Thoracic aorta (tissue), 2 donors: Measurements from ENCODE around the gene DPH1. TPM values are rescaled to one million over a fixed set of nuclear protein-coding genes. Genes with fewer than 3 reads are reported as not detected.

Experiments
- ATAC-seq: fragments of 150-250 bp; one replicate; pipeline ENCODE4 v1.8.0; 2017; ENCODE audit warnings: low read depth; ENCODE audit not compliant: insufficient number of reproducible peaks, low FRiP score
- DNase-seq: peaks from one replicate; pipeline ENCODE4 v3.0.0-alpha.2; 2020; ENCODE audit warnings: low spot score
- H3K27ac ChIP-seq, 2 donors: fragments of 200-600 bp; sonication (generic); 1 replicate in 1 of 2; 2 replicates in 1 of 2; pipeline ENCODE4 v1.5.1; 2016; ENCODE audit warnings: mild to moderate bottlenecking in 2 of 2, moderate library complexity in 2 of 2
- H3K27me3 ChIP-seq: fragments of 200-600 bp; sonication (generic); replicated peaks from 2 replicates; pipeline ENCODE4 v1.6.0; 2016; ENCODE audit warnings: mild to moderate bottlenecking; ENCODE audit not compliant: insufficient read depth
- H3K36me3 ChIP-seq: fragments of 200-600 bp; sonication (generic); one replicate; pipeline ENCODE4 v1.5.1; 2016
- H3K4me1 ChIP-seq, 2 donors: fragments of 200-600 bp; sonication (generic); 1 replicate in 1 of 2; 2 replicates in 1 of 2; pipeline versions ENCODE4 v1.5.1 to v1.6.0; 2016; ENCODE audit warnings: low read depth in 2 of 2, mild to moderate bottlenecking in 1 of 2; ENCODE audit not compliant: control insufficient read depth in 1 of 2
- H3K4me3 ChIP-seq: fragments of 200-600 bp; sonication (generic); 2 replicates; pipeline ENCODE4 v1.5.1; 2016; ENCODE audit warnings: mild to moderate bottlenecking
- H3K9me3 ChIP-seq: fragments of 200-600 bp; sonication (generic); 2 replicates; pipeline ENCODE4 v1.5.1; 2016
- CTCF ChIP-seq: fragments of 200-600 bp; sonication (generic); IDR thresholded peaks from one replicate; pipeline ENCODE4 v1.5.1; 2019; ENCODE audit warnings: antibody characterized with exemption
- total RNA-seq, 2 donors: library from RNA; depleted of rRNA; stranded (reverse); fragments of >200 nt; gene quantifications; one replicate each; pipeline versions ENCODE4 v1.1.0 to v1.2.3, GENCODE V29; 2016

Gene DPH1
- total RNA-seq, 2 donors from 2014 or later: 46.0 to 61.1 TPM

GRCh38 chr17:2054512-2055291 is 24.7 kb downstream of the DPH1 start, which contains the start of gene HIC1:
Gene HIC1 (plus strand): TSS chr17:2055103. CDS start chr17:2056691, 1,588 bp downstream.
- Histone ChIP-seq H3K27ac (peak within 1 kb of the TSS; percentile 50 to 61), H3K4me1 (peaks cover 24 to 36% of the 10 kb centered on the region in 2 donors), H3K4me3 (peak within 1 kb of the TSS; percentile 82), H3K9me3 (no peaks in the 10 kb centered on the region), H3K27me3 (no peaks in the 10 kb centered on the region), H3K36me3 (no peaks in the 10 kb centered on the region)
- ATAC-seq: no peak
- no peak for DNase-seq
- TF ChIP-seq CTCF: peak; percentile 98

GRCh38 chr17:2055292-2056205 is 25.6 kb downstream of the DPH1 start:
- DNase-seq (no peak), ATAC-seq (no peak)
- Histone ChIP-seq H3K27ac (peak overlapping the region; percentile 50 to 61), H3K4me3 (peak overlapping the region; percentile 82), H3K27me3 (no peaks in the 10 kb centered on the region), H3K4me1 (peaks cover 21 to 32% of the 10 kb centered on the region in 2 donors), H3K36me3 (no peaks in the 10 kb centered on the region), H3K9me3 (no peaks in the 10 kb centered on the region)
- TF ChIP-seq CTCF: no peak

- Histone ChIP-seq H3K4me1 (peaks cover 12 to 23% of the 10 kb centered on the region in 2 donors), H3K36me3 (peaks cover 5% of the 10 kb centered on the region), H3K4me3 (peak overlapping the region; percentile 82), H3K9me3 (no peaks in the 10 kb centered on the region), H3K27ac (peak overlapping the region in 1 of 2 donors; percentile 20), H3K27me3 (no peaks in the 10 kb centered on the region)
- ATAC-seq: no peak
- TF ChIP-seq CTCF: no peak
- no peak for DNase-seq
Observed at GRCh38 chr17:2056206-2057174, 26.5 kb downstream of the DPH1 start.

GRCh38 chr17:2057175-2057759 is 27.3 kb downstream of the DPH1 start:
- no peak for ATAC-seq
- H3K27ac ChIP-seq: no peak overlapping the region
- H3K36me3 ChIP-seq: peaks cover 5% of the 10 kb centered on the region
- peaks cover 12 to 28% of the 10 kb centered on the region in 2 donors for H3K4me1 ChIP-seq
- no peak for DNase-seq
- H3K27me3 ChIP-seq: no peaks in the 10 kb centered on the region
- H3K4me3 ChIP-seq: no peak overlapping the region
- no peaks in the 10 kb centered on the region for H3K9me3 ChIP-seq
- no peak for TF ChIP-seq CTCF
